Stimulated activated CD4-positive, alpha-beta T cell treated with anti-CD3 and anti-CD28 coated beads, Interleukin-15, amount 100 ng/mL, for 1 hour (primary cell): ENCODE data around the gene DMPK.

Experiments
- DNase-seq, 2 donors: peaks; one replicate each; pipeline ENCODE4 v3.0.0-alpha.2; 2020; ENCODE audit warnings: low read depth in 1 of 2, low spot score in 1 of 2

DMPK gene

DNA sequence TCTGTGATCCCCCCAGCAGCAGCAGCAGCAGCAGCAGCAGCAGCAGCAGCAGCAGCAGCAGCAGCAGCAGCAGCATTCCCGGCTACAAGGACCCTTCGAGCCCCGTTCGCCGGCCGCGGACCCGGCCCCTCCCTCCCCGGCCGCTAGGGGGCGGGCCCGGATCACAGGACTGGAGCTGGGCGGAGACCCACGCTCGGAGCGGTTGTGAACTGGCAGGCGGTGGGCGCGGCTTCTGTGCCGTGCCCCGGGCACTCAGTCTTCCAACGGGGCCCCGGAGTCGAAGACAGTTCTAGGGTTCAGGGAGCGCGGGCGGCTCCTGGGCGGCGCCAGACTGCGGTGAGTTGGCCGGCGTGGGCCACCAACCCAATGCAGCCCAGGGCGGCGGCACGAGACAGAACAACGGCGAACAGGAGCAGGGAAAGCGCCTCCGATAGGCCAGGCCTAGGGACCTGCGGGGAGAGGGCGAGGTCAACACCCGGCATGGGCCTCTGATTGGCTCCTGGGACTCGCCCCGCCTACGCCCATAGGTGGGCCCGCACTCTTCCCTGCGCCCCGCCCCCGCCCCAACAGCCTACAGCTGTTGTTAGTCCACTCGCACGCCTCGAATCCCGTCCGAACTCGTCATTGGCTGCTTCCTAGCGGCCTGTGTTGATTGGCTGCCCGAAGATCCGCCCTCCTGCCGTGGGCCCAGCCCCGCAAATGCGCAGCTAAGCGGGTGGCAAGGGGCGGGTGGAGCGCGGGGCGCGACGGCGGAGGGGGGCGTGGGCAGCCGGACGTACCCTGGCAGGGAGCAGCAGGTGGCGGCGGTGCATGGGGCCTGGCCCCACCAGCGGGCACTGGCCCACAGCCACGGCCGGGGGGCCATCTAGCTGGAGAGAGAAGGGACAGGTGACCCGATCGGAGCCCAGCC is 11.8 kb downstream of the DMPK start:
- DNase-seq, result peak; percentile 83 to 87

DNA sequence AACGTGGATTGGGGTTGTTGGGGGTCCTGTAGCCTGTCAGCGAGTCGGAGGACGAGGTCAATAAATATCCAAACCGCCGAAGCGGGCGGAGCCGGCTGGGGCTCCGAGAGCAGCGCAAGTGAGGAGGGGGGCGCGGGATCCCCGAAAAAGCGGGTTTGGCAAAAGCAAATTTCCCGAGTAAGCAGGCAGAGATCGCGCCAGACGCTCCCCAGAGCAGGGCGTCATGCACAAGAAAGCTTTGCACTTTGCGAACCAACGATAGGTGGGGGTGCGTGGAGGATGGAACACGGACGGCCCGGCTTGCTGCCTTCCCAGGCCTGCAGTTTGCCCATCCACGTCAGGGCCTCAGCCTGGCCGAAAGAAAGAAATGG is 12.5 kb downstream of the DMPK start:
- peak in 1 of 2 donors; percentile 22 for DNase-seq

- DNase-seq, result peak; percentile 91 to 92
These were observed 13.1 kb downstream of the DMPK start, which contains the start of gene SIX5 for GRCh38 chr19:45768984-45769782. Gene SIX5 (minus strand): TSS chr19:45769252. CDS start chr19:45768844, 408 bp downstream.

GRCh38 chr19:45768655-45768983 is 13.7 kb downstream of the DMPK start:
- peak in 1 of 2 donors; percentile 29 for DNase-seq

DNA sequence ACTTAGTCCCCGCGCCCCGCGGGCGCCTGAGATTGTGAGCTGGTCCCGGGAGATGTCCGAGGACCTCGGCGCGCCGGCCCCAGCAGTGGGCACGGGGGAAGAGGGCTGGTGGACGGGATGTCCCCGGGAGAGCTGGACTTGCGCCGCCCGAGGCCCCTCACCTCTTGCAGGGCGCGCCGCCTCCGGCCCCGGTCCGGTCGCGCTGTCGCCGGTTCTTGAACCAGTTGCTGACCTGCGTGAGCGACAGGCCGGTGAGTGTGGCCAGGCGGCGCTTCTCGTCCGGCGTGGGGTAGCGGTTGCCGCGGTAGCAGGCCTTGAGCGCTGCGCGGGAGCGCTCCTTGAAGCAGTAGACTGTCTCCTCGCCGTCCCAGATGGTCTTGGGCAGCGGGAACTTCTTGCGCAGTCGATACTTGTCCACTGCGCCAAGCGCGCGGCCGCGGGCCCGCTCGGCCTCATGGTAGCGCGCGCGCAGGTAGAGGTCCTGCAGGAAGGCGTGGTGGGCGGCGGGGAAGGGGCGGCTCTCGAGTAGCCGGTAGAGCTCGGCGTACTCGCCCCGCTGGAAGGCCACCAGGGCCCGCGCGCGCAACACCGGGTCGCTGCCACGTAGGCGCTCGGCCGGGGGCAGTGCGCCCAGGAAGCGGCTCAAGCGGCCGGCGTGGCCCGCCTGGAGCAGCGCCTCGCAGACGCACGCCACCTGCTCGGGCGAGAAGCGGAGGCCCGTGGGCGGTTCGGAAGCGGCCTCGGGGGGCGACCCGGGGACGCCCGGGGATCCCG is 14.2 kb downstream of the DMPK start:
- no peak for DNase-seq

DNA sequence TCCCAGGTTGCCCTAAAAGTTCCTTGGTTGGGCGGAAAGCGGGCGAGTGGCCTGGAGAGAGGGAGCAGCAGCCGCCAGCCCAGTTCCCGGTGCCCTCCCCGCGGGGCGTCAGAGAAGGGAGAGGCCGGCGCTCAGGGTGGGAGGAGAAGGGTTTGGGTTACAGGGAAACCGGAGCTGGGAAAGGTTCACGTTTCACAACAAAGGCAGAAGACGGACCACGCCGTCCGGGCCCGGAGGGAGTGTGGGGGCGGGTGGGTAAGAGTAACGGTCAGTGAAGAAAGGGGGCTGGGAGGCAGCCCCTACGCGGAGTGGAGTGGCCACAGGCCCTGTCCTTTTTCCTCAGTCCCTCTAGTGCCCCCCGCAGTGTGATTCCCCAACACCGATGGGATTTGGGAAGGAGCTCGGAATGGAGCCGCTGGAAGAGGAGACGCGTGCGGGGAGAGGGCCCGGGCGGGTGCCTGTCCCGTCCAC is 14.8 kb downstream of the DMPK start:
- no peak for DNase-seq

- no peak for DNase-seq
These were observed 15.4 kb downstream of the DMPK start for GRCh38 chr19:45766869-45767346.

DNA sequence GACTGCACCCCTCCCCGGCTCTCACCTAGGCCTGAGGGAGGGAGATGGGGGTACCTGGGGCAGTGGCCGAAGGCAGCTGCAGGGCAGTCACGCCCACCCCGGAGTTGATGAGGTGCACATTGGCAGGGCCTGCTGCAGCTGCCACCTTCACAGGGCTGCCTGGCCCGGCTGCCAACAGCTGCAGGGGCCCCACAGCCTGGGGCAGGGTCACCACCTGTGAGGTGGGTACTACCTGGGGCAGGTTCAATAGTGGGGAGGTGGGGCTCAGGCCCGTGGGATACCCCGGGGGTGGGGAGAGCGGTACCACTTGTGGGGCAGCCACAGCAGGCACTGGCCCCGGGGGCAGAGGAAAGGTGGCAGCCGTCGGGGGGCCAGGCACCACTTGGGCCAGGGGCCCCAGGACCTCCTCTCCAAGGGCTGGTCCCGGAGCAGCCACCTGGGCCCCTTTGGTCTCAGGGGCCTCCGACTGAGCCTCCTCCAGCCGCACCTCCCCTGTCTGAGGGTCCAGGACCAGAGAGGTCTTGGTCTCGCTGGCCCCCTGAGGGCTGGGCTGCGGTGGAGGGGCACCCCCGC is 15.9 kb downstream of the DMPK start:
- DNase-seq, result no peak

DNA sequence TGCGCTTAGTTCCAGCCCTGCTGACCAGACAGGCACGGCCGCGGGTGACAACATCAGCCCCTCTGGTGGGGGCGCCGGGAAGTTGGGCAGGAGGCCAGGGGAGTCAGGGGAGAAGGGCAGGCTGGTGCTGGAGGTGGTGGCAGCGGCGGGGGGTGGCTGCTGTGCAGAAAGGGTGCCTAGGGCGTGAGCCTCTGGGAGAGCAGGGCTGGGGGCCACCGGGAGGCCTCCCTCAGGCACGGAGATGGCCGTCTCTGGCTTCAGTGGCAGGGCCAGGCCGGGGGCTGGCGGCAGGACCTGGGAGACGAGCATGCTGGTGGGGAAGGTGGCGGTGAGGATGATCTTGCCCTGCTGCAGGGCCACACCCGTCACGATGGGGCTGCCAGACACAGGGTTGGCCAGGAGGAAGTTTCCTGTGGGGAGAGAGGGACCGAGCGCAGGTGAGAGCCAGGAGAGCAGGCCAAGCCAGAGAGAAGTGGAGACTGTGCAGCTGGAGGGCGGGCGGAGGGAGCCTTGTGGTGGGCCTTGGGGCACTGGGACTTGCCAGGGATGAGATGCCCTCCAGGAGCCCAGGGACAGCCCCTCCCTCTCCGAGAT is 16.5 kb downstream of the DMPK start:
- DNase-seq, result no peak

DNA sequence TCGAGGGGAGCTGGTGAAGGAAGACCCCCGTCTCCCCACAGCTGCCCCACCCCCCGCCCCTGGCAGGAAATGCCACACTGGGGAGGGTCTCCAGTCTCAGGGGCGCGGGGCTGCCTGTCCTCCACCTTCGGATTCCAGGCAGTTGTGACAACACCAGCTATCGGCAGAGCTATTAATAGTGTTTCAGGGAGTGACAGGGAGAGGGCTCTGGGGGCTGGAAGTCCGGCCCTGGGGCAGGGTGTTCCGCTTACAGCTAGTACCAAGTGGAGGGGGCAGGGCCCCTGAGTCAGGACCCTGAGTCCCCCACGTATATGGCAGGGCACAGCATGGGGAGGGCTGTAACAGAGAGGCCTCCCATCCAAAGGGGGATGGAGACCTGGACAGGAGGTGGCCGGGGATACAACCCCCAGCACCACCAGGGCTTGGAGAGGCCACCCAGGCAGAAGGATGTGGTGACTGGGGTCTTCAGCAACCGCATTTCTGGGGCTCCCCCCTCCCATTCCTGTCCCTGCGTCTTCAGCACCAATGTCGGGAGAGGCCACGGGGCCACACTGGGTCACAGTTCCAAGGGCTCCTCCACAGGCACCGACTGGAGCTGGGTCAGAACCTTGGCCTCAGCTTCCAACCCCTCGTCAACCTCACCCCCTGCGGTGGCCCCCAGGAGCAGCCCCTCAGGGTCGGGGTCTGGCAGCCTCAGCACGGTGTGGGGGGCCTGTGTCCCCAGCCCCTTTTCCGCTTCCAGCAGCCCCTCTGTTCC is 17.2 kb downstream of the DMPK start:
- no peak for DNase-seq

- DNase-seq, result no peak
These were observed 17.8 kb downstream of the DMPK start for GRCh38 chr19:45764475-45764874.

- no peak for DNase-seq
These were observed 18.5 kb downstream of the DMPK start for GRCh38 chr19:45763691-45764294.

- no peak for DNase-seq
These were observed 19.2 kb downstream of the DMPK start for GRCh38 chr19:45762870-45763631.

DNA sequence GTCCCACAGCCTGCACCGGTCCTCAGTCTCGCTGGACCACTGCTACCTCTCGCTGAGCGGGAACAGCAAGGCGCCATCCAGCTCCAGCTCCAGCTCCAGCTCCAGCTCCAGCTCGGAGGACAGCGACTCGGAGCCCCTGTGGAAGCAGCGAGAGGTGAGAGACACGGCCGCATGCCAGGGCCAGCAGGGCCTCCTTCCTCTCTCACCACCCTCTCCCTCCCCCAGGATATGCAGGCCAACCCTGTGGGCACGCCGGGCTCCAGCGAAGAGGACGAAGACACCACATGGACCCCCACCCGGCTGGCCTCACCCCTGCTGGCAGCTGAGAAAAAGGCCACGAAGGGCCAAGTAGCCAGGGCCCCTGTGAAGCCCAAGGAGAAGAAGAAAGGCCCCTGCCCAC is 20.6 kb downstream of the DMPK start:
- no peak for DNase-seq

- no peak for DNase-seq
These were observed 23.4 kb downstream of the DMPK start for GRCh38 chr19:45758921-45759320.

DNA sequence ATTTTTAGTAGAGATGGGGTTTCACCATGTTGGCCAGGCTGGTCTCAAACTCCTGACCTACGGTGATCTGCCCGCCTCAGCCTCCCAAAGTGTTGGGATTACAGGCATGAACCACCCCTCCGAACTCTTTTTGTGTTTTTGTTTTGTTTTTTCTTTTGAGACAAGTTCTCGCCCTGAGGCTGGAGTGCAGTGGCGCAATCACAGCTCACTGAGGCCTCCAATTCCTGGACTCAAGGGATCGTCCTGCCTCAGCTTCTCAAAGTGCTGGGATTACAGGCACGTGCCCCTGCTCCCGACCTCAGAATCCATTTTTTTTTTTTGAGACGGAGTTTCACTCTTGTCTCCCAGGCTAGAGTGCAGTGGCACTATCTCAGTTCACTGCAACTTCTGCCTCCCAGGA is 24.6 kb downstream of the DMPK start:
- DNase-seq, result no peak

- no peak for DNase-seq
These were observed 28.0 kb downstream of the DMPK start for GRCh38 chr19:45754323-45754722.

GRCh38 chr19:45753548-45753947 is 28.7 kb downstream of the DMPK start:
- no peak for DNase-seq

- no peak for DNase-seq
These were observed 29.7 kb downstream of the DMPK start for GRCh38 chr19:45752639-45753038.
